Measurements from ENCODE around the gene CTPS1. TPM values are rescaled to one million over a fixed set of nuclear protein-coding genes. Genes with fewer than 3 reads are reported as not detected.

CTPS1 gene
- total RNA-seq, 1 donor from 2014 or later = 33.0 TPM

GRCh38 chr1:41053316-41053715, 73.8 kb downstream of the CTPS1 start:
- DNase-seq (ENCODE audit: low spot score in 2 of 2) = no peak
- Histone ChIP-seq H3K9me3 (no peaks in the 10 kb centered on the region), H3K4me3 (no peak overlapping the region), H3K27ac (no peak overlapping the region), H3K4me1 (no peaks in the 10 kb centered on the region), H3K36me3 (peaks cover 0 to 20% of the 10 kb centered on the region in 2 donors), H3K27me3 (no peaks in the 10 kb centered on the region)
- intact Hi-C loops (cut with DNase I) = no loop called here
- TF ChIP-seq CTCF (IDR thresholded peaks at IDR 0.05) = no peak

GRCh38 chr1:41056907-41057306, 77.4 kb downstream of the CTPS1 start:
- H3K4me3 ChIP-seq = no peak overlapping the region
- no peaks in the 10 kb centered on the region for H3K9me3 ChIP-seq
- TF ChIP-seq CTCF (IDR thresholded peaks at IDR 0.05) = no peak
- no peaks in the 10 kb centered on the region for H3K4me1 ChIP-seq
- peaks cover 3 to 36% of the 10 kb centered on the region in 2 donors for H3K36me3 ChIP-seq
- H3K27ac ChIP-seq = no peak overlapping the region
- intact Hi-C loops (cut with DNase I) = no loop called here
- DNase-seq (ENCODE audit: low spot score in 2 of 2) = no peak
- no peaks in the 10 kb centered on the region for H3K27me3 ChIP-seq

Other genes starting within 250 kb of the CTPS1 start
- 14.5 TPM for gene KCNQ4, start 195.9 kb upstream of the CTPS1 start, total RNA-seq
- gene CITED4, start 117.3 kb upstream of the CTPS1 start, total RNA-seq = 47.6 TPM
- gene SLFNL1, start 42.0 kb downstream of the CTPS1 start, total RNA-seq = not detected

Measured in ascending aorta (tissue), 2 donors.